Epithelial cell of esophagus (primary cell): ENCODE measurements around the gene PPP6R1.

Experiments used
- DNase-seq: peaks from one replicate; pipeline ENCODE4 v3.0.0; 2010; ENCODE audit warnings: low read depth
- H3K4me3 ChIP-seq: 2 replicates; pipeline ENCODE4 v1.5.1; 2011; ENCODE audit warnings: mild to moderate bottlenecking, low read length, control low read depth
- TF ChIP-seq, protein P1 (sequence below): IDR thresholded peaks from 2 replicates; pipeline ENCODE4 v1.5.1; 2011; ENCODE audit warnings: low read depth, mild to moderate bottlenecking, low read length, control low read depth, inconsistent platforms; ENCODE audit not compliant: insufficient read depth; ENCODE audit errors: missing control alignments

The PPP6R1 gene

DNA sequence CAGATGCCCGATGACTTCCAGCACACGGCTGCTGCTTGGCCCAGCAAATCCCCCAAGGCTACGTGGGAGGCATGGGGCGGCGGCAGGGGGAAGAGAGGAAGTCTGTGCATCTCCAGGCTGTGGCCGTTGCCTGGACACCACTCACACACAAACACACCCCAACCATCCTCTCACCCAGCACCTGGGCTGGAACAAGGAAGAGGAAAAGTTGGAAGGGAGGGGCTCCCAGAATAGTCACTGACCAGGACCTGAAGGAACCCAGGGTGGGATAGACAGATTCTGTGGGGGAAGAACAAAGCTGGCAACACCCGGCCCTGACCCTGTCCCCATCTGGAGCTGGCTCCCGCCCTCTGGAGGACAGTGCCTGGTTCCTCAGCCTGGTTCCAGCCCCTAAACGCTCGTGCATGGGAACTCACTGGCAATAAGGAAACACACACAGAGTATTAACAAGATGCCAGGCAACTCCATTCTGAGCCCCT, 11.2 kb downstream of the PPP6R1 start:
- DNase-seq, result peak; percentile 85
- TF ChIP-seq, protein P1, sequence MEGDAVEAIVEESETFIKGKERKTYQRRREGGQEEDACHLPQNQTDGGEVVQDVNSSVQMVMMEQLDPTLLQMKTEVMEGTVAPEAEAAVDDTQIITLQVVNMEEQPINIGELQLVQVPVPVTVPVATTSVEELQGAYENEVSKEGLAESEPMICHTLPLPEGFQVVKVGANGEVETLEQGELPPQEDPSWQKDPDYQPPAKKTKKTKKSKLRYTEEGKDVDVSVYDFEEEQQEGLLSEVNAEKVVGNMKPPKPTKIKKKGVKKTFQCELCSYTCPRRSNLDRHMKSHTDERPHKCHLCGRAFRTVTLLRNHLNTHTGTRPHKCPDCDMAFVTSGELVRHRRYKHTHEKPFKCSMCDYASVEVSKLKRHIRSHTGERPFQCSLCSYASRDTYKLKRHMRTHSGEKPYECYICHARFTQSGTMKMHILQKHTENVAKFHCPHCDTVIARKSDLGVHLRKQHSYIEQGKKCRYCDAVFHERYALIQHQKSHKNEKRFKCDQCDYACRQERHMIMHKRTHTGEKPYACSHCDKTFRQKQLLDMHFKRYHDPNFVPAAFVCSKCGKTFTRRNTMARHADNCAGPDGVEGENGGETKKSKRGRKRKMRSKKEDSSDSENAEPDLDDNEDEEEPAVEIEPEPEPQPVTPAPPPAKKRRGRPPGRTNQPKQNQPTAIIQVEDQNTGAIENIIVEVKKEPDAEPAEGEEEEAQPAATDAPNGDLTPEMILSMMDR, result no peak
- no peak overlapping the region for H3K4me3 ChIP-seq

DNA sequence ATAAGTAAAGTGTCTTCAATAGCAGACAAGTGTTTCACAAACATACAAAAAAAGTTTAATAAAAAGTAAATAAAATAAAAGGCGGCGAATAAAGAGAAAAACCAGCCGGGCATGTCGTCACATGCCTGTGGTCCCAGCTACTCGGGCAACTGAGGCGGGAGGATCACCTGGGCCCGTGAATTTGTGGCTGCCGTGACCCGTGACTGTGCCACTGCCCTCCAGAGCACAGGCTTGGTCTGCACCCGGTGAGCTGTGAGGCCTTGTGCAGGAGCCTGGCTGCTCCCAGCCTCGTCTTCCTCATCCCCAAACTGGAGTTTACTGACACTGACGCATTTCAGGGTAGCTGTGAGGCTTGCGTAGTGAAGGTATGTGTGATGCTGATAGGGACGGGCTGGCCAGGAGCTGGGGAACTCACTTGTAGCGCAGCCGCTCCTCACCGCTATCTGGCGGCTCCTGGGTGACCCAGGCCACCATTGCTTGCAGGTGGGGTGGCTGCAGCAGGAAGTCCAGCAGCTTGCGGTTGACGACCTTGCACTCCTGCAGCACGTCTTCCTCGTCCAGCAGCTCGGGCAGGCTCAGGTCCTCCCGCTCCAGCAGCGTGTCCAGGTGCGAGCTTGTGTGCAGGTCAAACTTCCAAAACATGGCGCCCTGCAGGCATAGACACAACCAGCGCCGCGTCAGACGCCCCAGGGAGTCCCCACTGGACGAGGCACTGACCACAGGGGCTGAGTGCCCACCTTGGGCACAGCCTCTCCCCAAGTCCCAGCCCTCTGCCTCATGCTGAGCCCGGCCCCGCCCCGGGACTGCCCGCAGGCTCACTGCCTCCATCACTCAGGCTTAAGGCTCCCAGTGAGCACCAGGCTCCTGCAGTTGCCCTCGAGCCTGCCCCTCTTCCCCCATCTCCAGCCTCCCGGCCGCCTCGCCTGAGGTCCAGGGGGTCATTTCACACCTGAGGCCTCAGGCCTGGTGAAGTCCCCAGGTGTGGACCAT, 12.1 kb downstream of the PPP6R1 start:
- DNase-seq, result no peak
- TF ChIP-seq, protein P1, result no peak
- no peak overlapping the region for H3K4me3 ChIP-seq

DNA sequence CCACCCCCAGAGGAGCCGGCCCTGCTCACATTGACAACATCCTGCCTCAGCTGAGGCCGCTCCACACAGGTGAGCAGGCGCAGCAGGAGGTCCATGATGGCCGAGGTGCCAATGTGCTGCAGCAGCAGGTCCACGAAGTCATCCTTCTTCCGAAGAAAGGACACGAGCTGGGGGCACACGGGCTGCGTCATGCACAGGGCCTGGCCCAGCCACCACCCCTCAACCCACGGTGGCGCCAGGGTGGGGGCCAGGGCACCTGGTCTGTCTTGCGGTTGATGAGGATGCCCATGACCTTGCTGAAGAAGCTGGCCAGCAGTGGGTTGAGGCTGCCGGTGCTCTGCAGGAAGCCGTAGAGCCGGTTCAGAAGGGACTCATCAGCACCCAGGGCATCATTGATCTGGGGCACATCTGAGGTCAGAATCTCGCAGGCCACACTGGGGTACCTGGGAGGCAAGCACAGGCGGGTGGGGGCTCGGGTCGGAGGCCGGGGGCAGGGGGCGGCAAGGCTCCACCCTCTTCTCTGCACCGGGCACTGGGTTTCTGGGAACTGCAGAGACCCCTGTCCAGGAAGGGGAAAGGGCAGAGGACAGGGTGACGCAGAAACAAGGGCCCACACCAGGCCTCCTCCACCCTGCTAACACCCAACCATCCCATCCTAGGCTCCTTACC, 13.4 kb downstream of the PPP6R1 start:
- TF ChIP-seq, protein P1, result no peak
- DNase-seq, result no peak
- H3K4me3 ChIP-seq, result no peak overlapping the region

DNA sequence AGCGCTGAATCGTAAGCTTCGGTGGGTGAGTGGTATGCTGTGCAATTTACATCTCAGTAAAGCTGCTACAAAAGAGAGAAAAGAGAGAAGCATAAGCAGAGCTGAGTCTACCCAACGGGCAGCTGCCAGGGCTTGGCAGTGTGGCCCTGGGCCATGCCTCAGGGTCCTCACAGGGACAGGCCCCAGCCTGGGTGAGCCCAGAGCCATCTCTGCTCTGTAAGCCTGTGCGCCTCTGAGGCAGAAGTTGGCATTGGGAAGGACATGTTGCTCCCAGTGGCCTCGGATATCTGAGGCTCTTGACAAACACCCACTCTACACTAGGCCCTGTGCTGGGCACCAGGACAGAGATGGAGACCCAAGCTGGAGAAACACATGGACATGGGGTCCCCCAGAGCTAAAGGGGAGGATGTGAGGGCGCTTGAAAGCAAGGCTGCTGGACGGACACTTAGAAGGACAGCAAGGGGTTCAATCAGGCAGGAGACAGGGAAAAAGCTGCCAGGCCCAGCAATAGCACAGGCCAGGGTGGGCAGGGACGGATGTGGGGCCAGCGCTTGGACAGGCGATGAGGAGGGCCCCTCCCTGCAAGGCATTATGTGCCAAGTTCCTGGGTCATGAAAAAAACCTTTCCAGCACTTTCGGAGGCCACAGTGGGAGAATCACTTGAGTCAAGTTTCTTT, 14.7 kb downstream of the PPP6R1 start:
- H3K4me3 ChIP-seq, result no peak overlapping the region
- no peak for DNase-seq
- TF ChIP-seq, protein P1, result no peak

DNA sequence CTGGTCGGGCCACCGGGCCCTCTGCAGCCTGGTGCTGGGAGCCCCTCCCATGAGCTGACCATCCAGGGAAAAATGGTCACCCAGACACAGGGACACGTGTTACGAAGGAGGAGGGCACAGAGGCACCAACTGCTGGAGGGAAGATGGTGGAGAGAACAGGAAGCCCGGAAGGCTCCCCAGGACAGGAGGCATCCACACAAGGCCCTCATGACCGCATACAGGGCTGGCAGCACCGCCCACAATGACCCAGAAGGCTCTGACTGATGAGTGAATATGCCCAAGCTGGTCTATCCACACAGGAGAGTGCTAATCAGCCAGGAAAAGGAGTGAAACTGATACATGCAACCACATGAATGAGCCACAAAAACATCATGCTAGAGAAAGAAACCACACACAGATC, 16.3 kb downstream of the PPP6R1 start:
- H3K4me3 ChIP-seq, result no peak overlapping the region
- no peak for DNase-seq
- TF ChIP-seq, protein P1, result no peak

DNA sequence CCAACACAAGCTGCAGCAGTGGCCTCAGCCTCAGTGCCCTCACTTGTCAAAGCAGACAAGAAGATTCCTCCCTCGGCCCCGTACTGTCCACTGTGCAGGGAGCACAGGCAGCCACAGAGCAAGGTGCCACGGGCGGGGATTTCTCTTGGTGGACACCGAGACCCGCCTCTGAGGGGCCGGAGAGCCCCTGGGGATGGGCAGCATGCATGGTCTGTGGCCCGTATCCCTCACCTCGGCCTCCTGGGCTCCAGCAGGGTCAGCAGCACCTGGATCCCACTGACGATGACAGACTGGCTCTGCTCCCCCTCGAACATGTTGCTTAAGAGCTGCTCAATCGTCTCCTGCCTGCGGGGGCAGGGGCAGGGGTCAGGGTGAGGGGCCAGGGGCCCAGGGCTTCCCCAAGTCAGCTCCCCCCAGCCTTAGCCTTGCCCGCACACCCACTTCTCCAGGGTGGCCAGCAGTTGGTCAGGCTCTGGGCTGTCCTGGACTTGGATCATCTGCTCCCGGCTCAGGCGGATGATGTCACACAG, 16.8 kb downstream of the PPP6R1 start:
- H3K4me3 ChIP-seq, result no peak overlapping the region
- no peak for DNase-seq
- TF ChIP-seq, protein P1, result no peak
